GM12878 (cell line): Measurements from ENCODE around the gene MRM1. TPM values are rescaled to one million over a fixed set of nuclear protein-coding genes. Genes with fewer than 3 reads are reported as not detected.

ENCODE experiments used
- ATAC-seq: fragments of 200-7000 bp; cut with Tn5 transposase; 3 replicates; pipeline ENCODE4 v1.9.1; 2020; ENCODE audit warnings: mild to moderate bottlenecking, moderate library complexity
- BruUV-seq: library from RNA; stranded (reverse); fragments of 400-500 nt; replicated peaks from 2 replicates; lab custom pipeline; 2021; lab: Mats Ljungman, UMichigan
- CTCF ChIA-PET: fragments of 300-600 bp; sonication (Branson Sonifier 250); formaldehyde crosslinking; extraction: SDS; loops from one replicate; lab custom pipeline; 2021; ENCODE audit warnings: inconsistent platforms; lab: Yijun Ruan, JAX
- POLR2A ChIA-PET: fragments of 350-600 bp; formaldehyde crosslinking; extraction: SDS; loops from one replicate; lab custom pipeline; 2021; ENCODE audit warnings: inconsistent platforms; lab: Charles Lee
- RAD21 ChIA-PET: fragments of 300-600 bp; sonication (Branson Sonifier 250); formaldehyde crosslinking; loops from one replicate; lab custom pipeline; 2023; ENCODE audit warnings: antibody characterized with exemption; ENCODE audit not compliant: unreplicated experiment; lab: Charles Lee
- SMC1A ChIA-PET: fragments of 300-600 bp; sonication (Branson Sonifier 250); formaldehyde crosslinking; loops from one replicate; lab custom pipeline; 2023; ENCODE audit not compliant: unreplicated experiment, uncharacterized antibody; lab: Charles Lee
- DNase-seq: peaks from one replicate; pipeline ENCODE4 v3.0.0-alpha.2; 2011; ENCODE audit warnings: low read depth, low spot score
- FAIRE-seq: peaks from 3 replicates; lab custom pipeline; 2011; peaks lifted over from hg19 to GRCh38; lab: Jason Lieb, UNC
- H2AFZ ChIP-seq: 2 replicates; pipeline ENCODE4 v1.6.0; 2011; ENCODE audit warnings: low read depth, low read length, control low read depth; ENCODE audit not compliant: control insufficient read depth
- H3K27ac ChIP-seq: 2 replicates; pipeline ENCODE4 v1.5.1; 2011; ENCODE audit warnings: control low read depth; ENCODE audit not compliant: control insufficient read depth, insufficient read depth
- H3K27me3 ChIP-seq, 2 experiments: replicated peaks in 1 of 2; 2 replicates each; pipeline versions ENCODE4 v1.6.0 to v1.6.1; 2011; ENCODE audit warnings: low read length in 1 of 2; ENCODE audit not compliant: control insufficient read depth in 2 of 2, insufficient read depth in 2 of 2
- H3K36me3 ChIP-seq, 2 experiments: 2 replicates each; pipeline ENCODE4 v1.5.1; 2011; ENCODE audit warnings: low read length in 1 of 2; ENCODE audit not compliant: control insufficient read depth in 2 of 2, insufficient read depth in 2 of 2
- H3K4me1 ChIP-seq: 2 replicates; pipeline ENCODE4 v1.6.1; 2011; ENCODE audit warnings: mild to moderate bottlenecking, low read length, moderate library complexity, mixed read lengths; ENCODE audit not compliant: control insufficient read depth, insufficient read depth
- H3K4me2 ChIP-seq: 2 replicates; pipeline ENCODE4 v1.6.0; 2011; ENCODE audit warnings: control low read depth; ENCODE audit not compliant: control insufficient read depth, insufficient read depth
- H3K4me3 ChIP-seq: fragments of 200-600 bp; sonication (generic); 2 replicates; pipeline ENCODE4 v1.5.1; 2016
- H3K79me2 ChIP-seq: 2 replicates; pipeline ENCODE4 v1.6.0; 2011; ENCODE audit warnings: low read length; ENCODE audit not compliant: control insufficient read depth, insufficient read depth
- H3K9ac ChIP-seq: 2 replicates; pipeline ENCODE4 v1.8.0; 2011; ENCODE audit warnings: low read length, control low read depth, mixed read lengths; ENCODE audit not compliant: control insufficient read depth, insufficient read depth
- H3K9me3 ChIP-seq: replicated peaks from 3 replicates; pipeline ENCODE4 v1.5.1; 2011; ENCODE audit warnings: mild to moderate bottlenecking, low read length; ENCODE audit not compliant: control insufficient read depth, insufficient read depth
- H4K20me1 ChIP-seq: 2 replicates; pipeline ENCODE4 v1.6.0; 2011; ENCODE audit not compliant: control insufficient read depth, insufficient read depth
- BHLHE40 ChIP-seq, 2 experiments: fragments of 450-650 bp in 1 of 2; IDR thresholded peaks; 2 replicates each; pipeline ENCODE4 v1.6.1; 2011 to 2017; ENCODE audit warnings: low read depth in 2 of 2, borderline replicate concordance in 1 of 2, improper control_type of control experiment in 1 of 2, low read length in 1 of 2, mild to moderate bottlenecking in 1 of 2
- CBX5 ChIP-seq: sonication (generic); IDR thresholded peaks from 2 replicates; pipeline ENCODE4 v1.6.1; 2016; ENCODE audit warnings: low read depth, moderate library complexity, mild to moderate bottlenecking, inconsistent platforms
- CTCF ChIP-seq, 3 experiments: IDR thresholded peaks in 2 of 3; conservative IDR thresholded peaks in 1 of 3; 2 replicates each; pipeline ENCODE4 v1.5.1; 2011; ENCODE audit warnings: low read depth in 3 of 3, low read length in 3 of 3, mild to moderate bottlenecking in 3 of 3, control low read depth in 2 of 3, moderate library complexity in 2 of 3, inconsistent platforms in 1 of 3, mixed read lengths in 1 of 3; ENCODE audit not compliant: control insufficient read depth in 2 of 3, insufficient read depth in 1 of 3; ENCODE audit errors: extremely low read depth in 1 of 3
- E2F4 ChIP-seq: IDR thresholded peaks from 2 replicates; pipeline ENCODE4 v1.6.1; 2012; ENCODE audit warnings: low read depth, low read length, improper control_type of control experiment
- EGR1 ChIP-seq, 2 experiments: IDR thresholded peaks; 1 replicate in 1 of 2; 2 replicates in 1 of 2; pipeline ENCODE4 v1.6.1; 2011 to 2012; ENCODE audit warnings: low read depth in 2 of 2, low read length in 2 of 2, borderline replicate concordance in 1 of 2, mild to moderate bottlenecking in 1 of 2, moderate library complexity in 1 of 2
- ETV6 ChIP-seq, 2 experiments: fragments of 450-650 bp in 1 of 2; IDR thresholded peaks in 1 of 2; conservative IDR thresholded peaks in 1 of 2; 2 replicates each; pipeline ENCODE4 v1.6.1; 2014; ENCODE audit warnings: antibody characterized with exemption in 1 of 2, borderline replicate concordance in 1 of 2, low read depth in 1 of 2, mild to moderate bottlenecking in 1 of 2, moderate library complexity in 1 of 2
- MTA3 ChIP-seq: IDR thresholded peaks from 2 replicates; pipeline ENCODE4 v1.6.1; 2012; ENCODE audit warnings: low read length, inconsistent platforms, borderline replicate concordance
- PAX8 ChIP-seq: fragments of 450-650 bp; IDR thresholded peaks from 2 replicates; pipeline ENCODE4 v1.6.1; 2017; ENCODE audit warnings: mild to moderate bottlenecking, moderate library complexity
- POU2F2 ChIP-seq: IDR thresholded peaks from 3 replicates; pipeline ENCODE4 v1.6.1; 2011; ENCODE audit warnings: low read depth, mild to moderate bottlenecking, low read length, borderline replicate concordance
- RAD21 ChIP-seq: IDR thresholded peaks from 2 replicates; pipeline ENCODE4 v1.6.1; 2011; ENCODE audit warnings: mild to moderate bottlenecking, low read depth, low read length, moderate library complexity; ENCODE audit not compliant: insufficient read depth
- RUNX3 ChIP-seq: IDR thresholded peaks from 2 replicates; pipeline ENCODE4 v1.6.1; 2012; ENCODE audit warnings: low read length, inconsistent platforms
- SMC3 ChIP-seq: IDR thresholded peaks from 2 replicates; pipeline ENCODE4 v1.6.1; 2011; ENCODE audit warnings: low read length, improper control_type of control experiment, borderline replicate concordance
- STAT3 ChIP-seq: IDR thresholded peaks from 2 replicates; pipeline ENCODE4 v1.6.1; 2011; ENCODE audit warnings: low read depth, low read length, improper control_type of control experiment
- YY1 ChIP-seq: IDR thresholded peaks from 2 replicates; pipeline ENCODE4 v1.6.1; 2011; ENCODE audit warnings: low read depth, mild to moderate bottlenecking, low read length
- ZBED1 ChIP-seq: IDR thresholded peaks from 2 replicates; pipeline ENCODE4 v1.6.1; 2016; ENCODE audit warnings: borderline replicate concordance
- WGBS: methylation state at CpG from one replicate; pipeline ENCODE4 v1.1.6; 2016; ENCODE audit warnings: low lambda C conversion rate; ENCODE audit not compliant: insufficient replicate concordance, insufficient coverage; ENCODE audit errors: missing lambda C conversion rate; 5-methylcytosine and 5-hydroxymethylcytosine counted together
- in situ Hi-C: fragments of 300-500 bp; cut with MboI; formaldehyde crosslinking; loops from 9 replicates; pipeline ENCODE4 v1.14.3; 2018; ENCODE audit warnings: mixed read lengths
- intact Hi-C: fragments of 100-400 bp; cut with micrococcal nuclease; formaldehyde crosslinking; loops from one replicate; pipeline ENCODE4 v1.14.2; 2022; ENCODE audit not compliant: unreplicated experiment
- polyA plus RNA-seq, 11 experiments: library from polyadenylated mRNA; depleted of rRNA in 4 of 11; unstranded in 6 of 11; stranded (reverse) in 5 of 11; fragments of >200 nt; fragmentation: Nextera tagmentation in 4 of 11; fragmentation: Illumina TruSeq in 1 of 11; extraction: Ambion mirVana in 4 of 11; extraction: Trizol in 1 of 11; gene quantifications; 1 replicate in 1 of 11; 2 replicates in 10 of 11; pipeline versions ENCODE4 v1.2.1 to v1.2.3, GENCODE V29; 2011 to 2016; ENCODE audit warnings: inconsistent platforms in 2 of 11, missing spikeins in 2 of 11, low read depth in 1 of 11
- total RNA-seq, 4 experiments: library from RNA; depleted of rRNA in 3 of 4; stranded (reverse); fragments of >200 nt in 3 of 4; fragmentation: Illumina TruSeq in 1 of 4; extraction: Trizol in 1 of 4; gene quantifications; 2 replicates each; pipeline versions ENCODE4 v1.2.1 to v1.2.3, GENCODE V29; 2013 to 2021
- TF ChIP-seq, protein P1 (sequence below): IDR thresholded peaks from 2 replicates; pipeline ENCODE4 v1.6.1; 2012; ENCODE audit warnings: low read depth, low read length, improper control_type of control experiment
- TF ChIP-seq, protein P2 (sequence below): fragments of 450-650 bp; IDR thresholded peaks from 2 replicates; pipeline ENCODE4 v1.6.1; 2017; ENCODE audit warnings: mild to moderate bottlenecking, low read depth, inconsistent platforms; ENCODE audit not compliant: poor library complexity, severe bottlenecking

MRM1 gene
- total and polyA plus RNA-seq, 10 of the 15 experiments (the other 5 are each of a cell fraction or from before 2014, with no cell fraction given): 0.23 to 16.9 (median 13.2) TPM

GRCh38 chr17:36629252-36629847 lies 28.0 kb downstream of the MRM1 start:
- POLR2A ChIA-PET: no interaction called here
- WGBS: 15% methylated on average over 13 of the region's 14 CpGs
- DNase-seq (peak; percentile 12), ATAC-seq (peak; percentile 99), FAIRE-seq (no peak)
- Histone ChIP-seq H3K9me3 (no peaks in the 10 kb centered on the region), H4K20me1 (no peaks in the 10 kb centered on the region), H3K27me3 (peaks cover 0 to 2% of the 10 kb centered on the region in 2 experiments; a peak in 2 of 4 replicates), H3K4me2 (no peak overlapping the region), H2AFZ (no peak overlapping the region), H3K9ac (no peak overlapping the region), H3K4me3 (no peak overlapping the region), H3K79me2 (no peaks in the 10 kb centered on the region), H3K4me1 (no peaks in the 10 kb centered on the region), H3K27ac (no peak overlapping the region), H3K36me3 (no peaks in the 10 kb centered on the region)
- CTCF ChIA-PET: interaction anchor here (0.7 to 9.3 kb wide), 9 partner anchors 11 to 768 kb away, joined by 3 to 91 read pairs (median 4); partner anchors contain the start of gene MRM1
- no TSS peak for BruUV-seq
- in situ Hi-C loops: loop anchor here (5.0 to 25.0 kb wide), 3 partner anchors 48 to 1183 kb away; no protein-coding TSS in a partner anchor
- SMC1A ChIA-PET: interaction anchor here (0.8 to 4.5 kb wide), 4 partner anchors 27 to 768 kb away, joined by 3 to 25 read pairs (median 13); partner anchors contain the start of gene MRM1
- TF ChIP-seq POU2F2 (no peak), CBX5 (no peak), MTA3 (no peak), ZBED1 (no peak), SMC3 (peak; percentile 90), CTCF (IDR thresholded peaks at IDR 0.05 in 2 of 3, conservative IDR thresholded peaks at IDR 0.05 in 1 of 3; ENCODE audit: control insufficient read depth in 2 of 3, extremely low read depth in 1 of 3, insufficient read depth in 1 of 3, low read depth in 3 of 3, low read length in 3 of 3) (peak; percentile 98 to 99 (median 98); a peak in 5 of 6 replicates), PAX8 (no peak), STAT3 (no peak), BHLHE40 (IDR thresholded peaks at IDR 0.05; ENCODE audit: borderline replicate concordance in 1 of 2, low read depth in 2 of 2, low read length in 1 of 2) (0 out of 4 replicates have a peak, but pooled peaks of 1 of the 2 experiments have one; percentile 6), RAD21 (peak; percentile 92), E2F4 (0 out of 2 replicates have a peak, but pooled peaks have one; percentile 25), YY1 (peak; percentile 65; the same call in 1 of the 2 replicates), ETV6 (conservative IDR thresholded peaks at IDR 0.05 in 1 of 2, IDR thresholded peaks at IDR 0.05 in 1 of 2; ENCODE audit: borderline replicate concordance in 1 of 2, low read depth in 1 of 2) (no peak), RUNX3 (peak; percentile 40; the same call in 1 of the 2 replicates), EGR1 (IDR thresholded peaks at IDR 0.05; ENCODE audit: borderline replicate concordance in 1 of 2, low read depth in 2 of 2, low read length in 2 of 2) (no peak)
- TF ChIP-seq, protein P1, sequence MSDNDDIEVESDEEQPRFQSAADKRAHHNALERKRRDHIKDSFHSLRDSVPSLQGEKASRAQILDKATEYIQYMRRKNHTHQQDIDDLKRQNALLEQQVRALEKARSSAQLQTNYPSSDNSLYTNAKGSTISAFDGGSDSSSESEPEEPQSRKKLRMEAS: 0 out of 2 replicates have a peak, but pooled peaks have one; percentile 16
- TF ChIP-seq, protein P2, sequence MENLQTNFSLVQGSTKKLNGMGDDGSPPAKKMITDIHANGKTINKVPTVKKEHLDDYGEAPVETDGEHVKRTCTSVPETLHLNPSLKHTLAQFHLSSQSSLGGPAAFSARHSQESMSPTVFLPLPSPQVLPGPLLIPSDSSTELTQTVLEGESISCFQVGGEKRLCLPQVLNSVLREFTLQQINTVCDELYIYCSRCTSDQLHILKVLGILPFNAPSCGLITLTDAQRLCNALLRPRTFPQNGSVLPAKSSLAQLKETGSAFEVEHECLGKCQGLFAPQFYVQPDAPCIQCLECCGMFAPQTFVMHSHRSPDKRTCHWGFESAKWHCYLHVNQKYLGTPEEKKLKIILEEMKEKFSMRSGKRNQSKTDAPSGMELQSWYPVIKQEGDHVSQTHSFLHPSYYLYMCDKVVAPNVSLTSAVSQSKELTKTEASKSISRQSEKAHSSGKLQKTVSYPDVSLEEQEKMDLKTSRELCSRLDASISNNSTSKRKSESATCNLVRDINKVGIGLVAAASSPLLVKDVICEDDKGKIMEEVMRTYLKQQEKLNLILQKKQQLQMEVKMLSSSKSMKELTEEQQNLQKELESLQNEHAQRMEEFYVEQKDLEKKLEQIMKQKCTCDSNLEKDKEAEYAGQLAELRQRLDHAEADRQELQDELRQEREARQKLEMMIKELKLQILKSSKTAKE: no peak
- RAD21 ChIA-PET: interaction anchor here (1.0 to 3.1 kb wide), 5 partner anchors 9 to 611 kb away, joined by 3 to 17 read pairs (median 8); no protein-coding TSS in a partner anchor
- intact Hi-C loops: loop anchor here (1.0 to 10.0 kb wide), 5 partner anchors 75 to 743 kb away; no protein-coding TSS in a partner anchor
